Measurements from ENCODE around the gene ZMIZ1.

- TF ChIP-seq CTCF (IDR thresholded peaks at IDR 0.05), result no peak
- TF ChIP-seq ZFX (IDR thresholded peaks at IDR 0.05; ENCODE audit: borderline replicate concordance), result no peak
Measured at GRCh38 chr10:79287973-79288723, 219.4 kb downstream of the ZMIZ1 start.
